Panc1 (cell line): ENCODE data around the gene PARM1.

Experiments used
- SIN3A ChIP-seq: IDR thresholded peaks from 2 replicates; pipeline ENCODE4 v1.6.1; 2012; ENCODE audit warnings: low read depth, mild to moderate bottlenecking, low read length, moderate library complexity, borderline replicate concordance; ENCODE audit not compliant: insufficient read depth
- TF ChIP-seq, protein P1 (sequence below), 2 experiments: IDR thresholded peaks; 2 replicates each; pipeline ENCODE4 v1.6.1; 2011 to 2012; ENCODE audit warnings: low read depth in 2 of 2, control low read depth in 1 of 2, low read length in 1 of 2, mild to moderate bottlenecking in 1 of 2, moderate library complexity in 1 of 2; ENCODE audit not compliant: insufficient read depth in 1 of 2
- TF ChIP-seq, protein P2 (sequence below): fragments of 450-650 bp; IDR thresholded peaks from 2 replicates; pipeline ENCODE4 v1.5.1; 2017; ENCODE audit warnings: mild to moderate bottlenecking

DNA sequence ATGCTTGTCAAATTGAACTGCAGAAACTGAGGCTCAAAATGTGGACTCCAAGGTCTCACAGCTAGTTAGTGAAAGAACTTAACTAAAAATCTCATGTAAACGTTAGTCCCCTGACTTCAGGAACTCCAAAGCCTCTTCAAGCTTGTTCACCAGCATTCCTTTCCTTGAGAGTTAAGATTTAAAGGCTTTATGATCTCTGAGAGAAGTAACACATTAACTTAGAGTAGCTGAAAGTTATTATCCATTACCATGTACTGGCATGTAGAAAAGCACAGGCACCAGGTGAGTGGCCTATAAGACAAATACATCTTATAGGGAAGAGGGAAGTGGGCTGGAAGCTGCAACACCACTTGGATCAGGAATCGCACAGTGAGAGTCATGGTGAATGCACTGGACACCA is 15.3 kb downstream of the PARM1 start:
- TF ChIP-seq, protein P1, sequence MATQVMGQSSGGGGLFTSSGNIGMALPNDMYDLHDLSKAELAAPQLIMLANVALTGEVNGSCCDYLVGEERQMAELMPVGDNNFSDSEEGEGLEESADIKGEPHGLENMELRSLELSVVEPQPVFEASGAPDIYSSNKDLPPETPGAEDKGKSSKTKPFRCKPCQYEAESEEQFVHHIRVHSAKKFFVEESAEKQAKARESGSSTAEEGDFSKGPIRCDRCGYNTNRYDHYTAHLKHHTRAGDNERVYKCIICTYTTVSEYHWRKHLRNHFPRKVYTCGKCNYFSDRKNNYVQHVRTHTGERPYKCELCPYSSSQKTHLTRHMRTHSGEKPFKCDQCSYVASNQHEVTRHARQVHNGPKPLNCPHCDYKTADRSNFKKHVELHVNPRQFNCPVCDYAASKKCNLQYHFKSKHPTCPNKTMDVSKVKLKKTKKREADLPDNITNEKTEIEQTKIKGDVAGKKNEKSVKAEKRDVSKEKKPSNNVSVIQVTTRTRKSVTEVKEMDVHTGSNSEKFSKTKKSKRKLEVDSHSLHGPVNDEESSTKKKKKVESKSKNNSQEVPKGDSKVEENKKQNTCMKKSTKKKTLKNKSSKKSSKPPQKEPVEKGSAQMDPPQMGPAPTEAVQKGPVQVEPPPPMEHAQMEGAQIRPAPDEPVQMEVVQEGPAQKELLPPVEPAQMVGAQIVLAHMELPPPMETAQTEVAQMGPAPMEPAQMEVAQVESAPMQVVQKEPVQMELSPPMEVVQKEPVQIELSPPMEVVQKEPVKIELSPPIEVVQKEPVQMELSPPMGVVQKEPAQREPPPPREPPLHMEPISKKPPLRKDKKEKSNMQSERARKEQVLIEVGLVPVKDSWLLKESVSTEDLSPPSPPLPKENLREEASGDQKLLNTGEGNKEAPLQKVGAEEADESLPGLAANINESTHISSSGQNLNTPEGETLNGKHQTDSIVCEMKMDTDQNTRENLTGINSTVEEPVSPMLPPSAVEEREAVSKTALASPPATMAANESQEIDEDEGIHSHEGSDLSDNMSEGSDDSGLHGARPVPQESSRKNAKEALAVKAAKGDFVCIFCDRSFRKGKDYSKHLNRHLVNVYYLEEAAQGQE (IDR thresholded peaks at IDR 0.05; ENCODE audit: insufficient read depth in 1 of 2, low read depth in 2 of 2, low read length in 1 of 2) = no peak
- TF ChIP-seq, protein P2, sequence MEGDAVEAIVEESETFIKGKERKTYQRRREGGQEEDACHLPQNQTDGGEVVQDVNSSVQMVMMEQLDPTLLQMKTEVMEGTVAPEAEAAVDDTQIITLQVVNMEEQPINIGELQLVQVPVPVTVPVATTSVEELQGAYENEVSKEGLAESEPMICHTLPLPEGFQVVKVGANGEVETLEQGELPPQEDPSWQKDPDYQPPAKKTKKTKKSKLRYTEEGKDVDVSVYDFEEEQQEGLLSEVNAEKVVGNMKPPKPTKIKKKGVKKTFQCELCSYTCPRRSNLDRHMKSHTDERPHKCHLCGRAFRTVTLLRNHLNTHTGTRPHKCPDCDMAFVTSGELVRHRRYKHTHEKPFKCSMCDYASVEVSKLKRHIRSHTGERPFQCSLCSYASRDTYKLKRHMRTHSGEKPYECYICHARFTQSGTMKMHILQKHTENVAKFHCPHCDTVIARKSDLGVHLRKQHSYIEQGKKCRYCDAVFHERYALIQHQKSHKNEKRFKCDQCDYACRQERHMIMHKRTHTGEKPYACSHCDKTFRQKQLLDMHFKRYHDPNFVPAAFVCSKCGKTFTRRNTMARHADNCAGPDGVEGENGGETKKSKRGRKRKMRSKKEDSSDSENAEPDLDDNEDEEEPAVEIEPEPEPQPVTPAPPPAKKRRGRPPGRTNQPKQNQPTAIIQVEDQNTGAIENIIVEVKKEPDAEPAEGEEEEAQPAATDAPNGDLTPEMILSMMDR = no peak
- TF ChIP-seq SIN3A = no peak
